GM21619 (cell line): ENCODE data around the gene SLC5A1.

Experiments
- ATAC-seq: cut with Tn5 transposase; IDR thresholded peaks from one replicate; pipeline ENCODE4 v1.9.1; 2021; ENCODE audit not compliant: unreplicated experiment

Gene SLC5A1

GRCh38 chr22:32050678-32051515, 7.8 kb downstream of the SLC5A1 start:
- ATAC-seq, result no peak

GRCh38 chr22:32052244-32052643, 9.2 kb downstream of the SLC5A1 start:
- no peak for ATAC-seq

GRCh38 chr22:32052936-32053791, 10.1 kb downstream of the SLC5A1 start:
- no peak for ATAC-seq

- ATAC-seq, result no peak
Measured at GRCh38 chr22:32055069-32055468, 12.0 kb downstream of the SLC5A1 start.

DNA sequence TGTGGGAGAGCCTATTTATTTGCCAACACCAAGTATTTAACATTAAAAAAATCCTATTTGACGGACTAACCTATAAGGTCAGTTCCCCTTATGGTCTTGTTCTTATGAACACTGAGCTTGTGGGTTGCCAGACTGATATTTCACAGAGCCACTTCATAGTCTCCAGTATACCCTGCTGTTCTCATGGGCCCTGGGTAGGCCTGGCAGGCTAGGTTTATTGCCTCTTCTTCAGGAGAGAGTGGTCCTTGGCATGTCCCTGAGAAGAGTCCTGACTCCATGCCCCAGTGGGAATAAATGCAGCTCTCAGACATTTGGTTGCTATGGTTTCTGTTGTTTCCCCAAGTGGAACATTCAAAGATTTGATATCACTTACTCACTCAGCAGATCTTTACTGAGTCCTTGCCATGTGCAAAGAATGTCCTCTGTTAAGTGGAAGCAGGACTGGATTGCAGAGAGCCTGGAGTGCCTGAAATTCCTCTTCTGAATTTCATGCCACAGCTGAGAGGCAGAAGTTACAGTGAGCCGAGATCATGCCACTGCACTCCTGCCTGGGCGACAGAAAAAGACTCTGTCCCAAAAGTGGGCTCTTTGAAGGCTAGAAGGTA, 15.7 kb downstream of the SLC5A1 start:
- ATAC-seq, result no peak

DNA sequence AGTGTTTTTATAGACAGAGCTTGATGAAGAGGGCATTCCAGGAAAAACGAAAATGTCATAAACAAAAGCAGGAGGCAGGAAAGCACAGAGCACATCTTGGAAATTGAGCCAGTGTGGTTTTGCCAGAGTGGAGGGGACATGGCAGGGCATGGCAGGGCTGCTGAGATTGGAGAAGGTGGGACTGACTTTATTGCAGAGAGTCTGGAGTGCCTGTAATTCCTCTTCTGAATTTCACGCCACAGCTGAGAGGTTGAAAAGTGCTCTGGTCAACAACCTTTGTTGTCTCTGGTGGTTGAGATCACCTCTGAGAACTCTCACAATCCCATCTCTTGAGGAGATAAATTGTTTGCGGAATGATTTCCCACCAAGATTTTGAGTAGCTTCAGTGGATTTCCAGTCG, 16.4 kb downstream of the SLC5A1 start:
- ATAC-seq, result no peak

DNA sequence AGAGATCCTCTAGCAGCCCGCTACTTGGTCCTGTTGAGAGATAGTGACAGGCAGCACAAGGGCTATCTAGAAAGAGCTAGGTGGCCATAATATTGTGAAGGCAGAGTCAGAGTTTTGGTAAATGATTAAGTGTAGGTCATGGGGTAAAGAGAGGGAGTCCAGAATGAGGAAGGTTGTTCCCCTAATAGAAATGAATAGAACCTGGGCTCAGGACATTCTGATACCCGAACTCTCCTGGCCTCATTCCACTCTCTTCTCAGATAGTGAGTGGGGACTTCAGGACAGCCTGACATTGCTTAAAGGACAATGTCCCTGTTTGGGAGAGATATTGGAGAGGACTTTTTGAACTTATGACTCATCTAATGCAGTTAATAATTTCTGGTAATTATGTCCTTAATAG, 20.6 kb downstream of the SLC5A1 start:
- no peak for ATAC-seq

- ATAC-seq, result no peak
Measured at GRCh38 chr22:32066820-32067219, 23.8 kb downstream of the SLC5A1 start.

DNA sequence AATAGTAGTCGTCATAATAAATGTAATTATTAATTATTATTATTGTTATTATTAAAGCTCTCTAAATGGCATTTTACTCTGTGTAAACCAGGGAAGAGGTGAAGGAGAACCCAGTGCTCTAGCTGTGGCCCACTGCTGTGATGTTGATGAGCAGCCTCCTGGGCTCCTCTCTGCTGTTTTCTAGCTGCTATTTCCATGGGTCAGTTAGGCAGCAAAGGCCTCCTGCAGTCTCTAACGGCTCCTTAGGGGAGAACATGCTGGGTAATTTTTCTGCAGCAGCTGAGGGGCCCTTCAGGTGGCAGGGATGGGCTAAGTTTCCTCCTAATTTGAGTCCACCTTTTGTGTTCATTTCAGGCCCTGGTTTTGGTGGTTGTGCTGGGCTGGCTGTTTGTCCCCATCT, 24.6 kb downstream of the SLC5A1 start:
- no peak for ATAC-seq

DNA sequence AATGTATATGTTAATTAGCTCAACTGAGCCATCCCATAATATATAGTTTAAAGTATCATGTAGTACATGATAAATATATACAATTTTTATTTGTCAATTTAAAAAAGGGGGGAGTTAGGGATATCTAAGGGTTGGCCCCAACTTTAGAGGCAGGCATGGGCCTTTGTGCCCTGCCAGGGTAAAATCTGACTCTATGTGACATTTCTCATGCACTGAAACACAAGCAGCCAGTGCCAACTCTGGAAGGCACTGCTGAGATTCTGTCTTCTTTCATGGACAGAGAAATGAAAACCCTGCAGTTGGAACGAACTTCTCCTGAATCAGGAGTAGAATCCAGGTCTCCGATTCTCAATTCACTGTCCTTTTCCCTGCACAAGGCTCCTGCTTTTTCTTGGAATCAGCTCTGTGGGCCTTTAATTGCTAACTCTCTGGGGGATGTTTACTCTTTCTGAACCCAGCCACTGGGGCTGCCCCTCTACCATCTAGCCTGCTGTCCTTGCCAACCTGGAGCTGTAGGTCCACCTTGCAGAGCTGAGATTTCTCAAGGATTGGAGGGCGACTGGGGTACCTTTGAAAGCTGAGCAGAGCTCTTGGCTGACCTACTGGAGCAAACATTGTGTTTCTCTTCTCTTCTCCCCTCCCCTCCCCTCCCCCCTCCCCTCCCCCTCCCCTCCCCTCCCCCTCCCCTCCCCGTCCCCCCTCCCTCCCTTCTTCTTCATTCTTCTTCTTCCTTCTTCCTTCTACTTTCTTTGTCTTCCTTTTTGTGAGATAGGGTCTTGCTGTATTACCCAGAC, 26.7 kb downstream of the SLC5A1 start:
- no peak for ATAC-seq

DNA sequence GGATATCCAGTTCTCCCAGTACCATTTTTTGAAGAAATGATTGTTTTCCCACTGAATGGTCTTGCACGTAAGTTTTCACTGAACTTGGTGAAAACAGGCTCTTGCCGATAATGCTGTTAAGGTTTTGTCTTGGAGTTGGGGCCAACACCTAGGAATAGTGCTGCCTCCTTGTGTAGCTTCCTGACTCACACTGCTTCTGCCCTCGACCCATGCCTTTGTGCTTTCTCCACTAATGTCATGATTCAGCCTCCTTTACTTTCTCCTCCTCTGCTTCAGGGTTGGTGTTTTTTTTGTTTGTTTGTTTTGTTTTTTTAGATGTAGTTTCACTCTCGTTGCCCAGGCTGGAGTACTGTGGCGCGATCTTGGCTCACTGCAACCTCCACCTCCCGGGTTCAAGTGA, 30.2 kb downstream of the SLC5A1 start:
- ATAC-seq, result no peak

- ATAC-seq, result no peak
Measured at GRCh38 chr22:32073823-32074380, 30.8 kb downstream of the SLC5A1 start.

GRCh38 chr22:32075997-32076760, 33.1 kb downstream of the SLC5A1 start:
- ATAC-seq, result no peak

GRCh38 chr22:32076761-32077084, 33.7 kb downstream of the SLC5A1 start:
- ATAC-seq, result no peak

DNA sequence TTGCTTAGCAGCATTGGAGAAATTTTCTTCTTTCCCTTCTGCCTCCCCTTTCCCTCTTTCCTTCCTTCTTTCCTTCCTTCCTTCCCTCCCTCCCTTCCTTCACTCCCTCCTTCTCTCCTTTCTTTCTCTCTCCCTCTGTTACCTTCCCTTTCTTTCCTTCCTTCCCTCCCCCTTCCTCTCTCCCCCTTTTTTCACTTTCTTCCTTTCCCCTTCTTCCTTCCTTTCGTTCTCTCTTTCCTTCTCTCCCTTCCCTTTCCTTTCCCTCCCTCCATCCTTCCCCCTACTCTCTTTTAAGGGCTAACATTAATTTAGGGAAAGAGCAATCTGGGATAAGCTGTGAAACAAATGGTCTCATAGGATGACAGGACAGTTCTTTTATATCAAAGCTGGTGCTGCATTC, 34.1 kb downstream of the SLC5A1 start:
- ATAC-seq, result no peak

GRCh38 chr22:32079130-32080089, 36.3 kb downstream of the SLC5A1 start:
- no peak for ATAC-seq

- no peak for ATAC-seq
Measured at GRCh38 chr22:32080904-32081303, 37.8 kb downstream of the SLC5A1 start.

DNA sequence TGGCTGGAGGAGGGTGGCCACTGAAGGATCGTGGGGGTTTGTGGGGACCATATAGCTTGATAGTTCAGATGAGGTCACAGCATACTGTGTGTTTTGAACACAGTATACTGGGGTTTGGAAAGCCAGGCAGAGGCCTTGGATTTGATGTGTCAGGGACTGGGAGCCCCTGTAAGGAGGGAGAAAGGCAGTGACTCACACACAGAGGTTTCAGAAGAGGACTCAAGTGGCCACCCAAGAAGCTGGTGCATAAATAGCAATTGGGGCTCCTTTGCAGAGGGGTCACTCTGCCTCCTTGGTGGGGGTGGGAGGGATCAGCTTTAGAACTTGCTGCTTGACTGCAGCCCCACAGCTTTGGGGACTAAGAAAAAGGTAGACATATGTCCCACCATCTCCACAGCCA, 39.3 kb downstream of the SLC5A1 start:
- no peak for ATAC-seq

DNA sequence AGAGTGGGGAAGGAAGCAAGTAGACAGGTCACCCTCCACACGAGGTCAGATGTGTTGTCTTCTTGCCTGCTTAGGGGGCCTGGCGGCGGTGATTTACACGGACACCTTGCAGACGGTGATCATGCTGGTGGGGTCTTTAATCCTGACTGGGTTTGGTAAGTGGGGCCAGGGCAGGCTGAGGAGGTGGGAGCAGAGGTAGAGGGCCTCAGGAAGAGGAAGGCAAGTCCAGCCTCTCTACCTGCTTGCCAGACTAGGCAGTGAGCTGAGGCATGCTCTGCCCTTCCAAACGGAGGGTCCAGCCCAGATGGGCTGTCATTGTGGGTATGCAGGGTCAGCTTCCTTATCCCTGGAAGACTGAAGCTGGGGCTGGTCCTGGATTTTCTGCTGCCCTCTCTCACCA, 39.9 kb downstream of the SLC5A1 start:
- no peak for ATAC-seq
